Keratinocyte (primary cell): Measurements from ENCODE around the gene PDF. TPM values are rescaled to one million over a fixed set of nuclear protein-coding genes. Genes with fewer than 3 reads are reported as not detected.

Experiments used
- DNase-seq: peaks from one replicate; pipeline ENCODE4 v3.0.0-alpha.2; 2011; ENCODE audit warnings: low read depth, missing footprints, low spot score
- FAIRE-seq: peaks from 2 replicates; lab custom pipeline; 2011; peaks lifted over from hg19 to GRCh38; lab: Jason Lieb, UNC
- H2AFZ ChIP-seq: 2 replicates; pipeline ENCODE4 v1.6.0; 2012; ENCODE audit warnings: low read length, control low read depth, inconsistent platforms; ENCODE audit not compliant: control insufficient read depth
- H3K27ac ChIP-seq: 2 replicates; pipeline ENCODE4 v1.5.1; 2011; ENCODE audit warnings: low read length; ENCODE audit not compliant: control insufficient read depth, insufficient read depth
- H3K27me3 ChIP-seq: 3 replicates; pipeline ENCODE4 v1.6.0; 2011; ENCODE audit warnings: low read length; ENCODE audit not compliant: control insufficient read depth, insufficient read depth; ENCODE audit errors: extremely low read depth
- H3K36me3 ChIP-seq, 2 experiments: 2 replicates in 1 of 2; 3 replicates in 1 of 2; pipeline ENCODE4 v1.5.1; 2011; ENCODE audit warnings: low read length in 2 of 2, mild to moderate bottlenecking in 1 of 2; ENCODE audit not compliant: control insufficient read depth in 2 of 2, insufficient read depth in 2 of 2; ENCODE audit errors: extremely low read depth in 1 of 2
- H3K4me1 ChIP-seq: 3 replicates; pipeline ENCODE4 v1.5.1; 2011; ENCODE audit warnings: low read length; ENCODE audit not compliant: control insufficient read depth, insufficient read depth; ENCODE audit errors: extremely low read depth
- H3K4me2 ChIP-seq: 3 replicates; pipeline ENCODE4 v1.6.0; 2011; ENCODE audit warnings: low read depth, low read length; ENCODE audit not compliant: control insufficient read depth, insufficient read depth; ENCODE audit errors: extremely low read depth
- H3K4me3 ChIP-seq, 3 experiments: fragments of 200-600 bp in 1 of 3; sonication (generic) in 1 of 3; 2 replicates in 2 of 3; 3 replicates in 1 of 3; pipeline ENCODE4 v1.5.1; 2011 to 2016; ENCODE audit warnings: low read length in 3 of 3, mild to moderate bottlenecking in 3 of 3, control low read depth in 2 of 3, inconsistent platforms in 1 of 3, low read depth in 1 of 3, mixed read lengths in 1 of 3, mixed run types in 1 of 3, moderate library complexity in 1 of 3; ENCODE audit not compliant: control insufficient read depth in 2 of 3, insufficient read depth in 2 of 3; ENCODE audit errors: extremely low read depth in 1 of 3
- H3K79me2 ChIP-seq: 2 replicates; pipeline ENCODE4 v1.6.0; 2012; ENCODE audit warnings: low read length; ENCODE audit not compliant: control insufficient read depth, insufficient read depth
- H3K9ac ChIP-seq: 3 replicates; pipeline ENCODE4 v1.6.0; 2011; ENCODE audit warnings: low read length; ENCODE audit not compliant: control insufficient read depth, insufficient read depth; ENCODE audit errors: extremely low read depth
- H3K9me1 ChIP-seq: 3 replicates; pipeline ENCODE4 v1.6.0; 2011; ENCODE audit warnings: low read length; ENCODE audit not compliant: control insufficient read depth, insufficient read depth; ENCODE audit errors: extremely low read depth
- H3K9me3 ChIP-seq: 2 replicates; pipeline ENCODE4 v1.5.1; 2012; ENCODE audit warnings: low read depth, low read length; ENCODE audit not compliant: control insufficient read depth
- H4K20me1 ChIP-seq: 3 replicates; pipeline ENCODE4 v1.6.0; 2011; ENCODE audit warnings: low read length; ENCODE audit not compliant: control insufficient read depth, insufficient read depth; ENCODE audit errors: extremely low read depth
- EZH2 ChIP-seq: IDR thresholded peaks from one replicate; pipeline ENCODE4 v1.6.1; 2012; ENCODE audit warnings: inconsistent platforms, mild to moderate bottlenecking, low read length, moderate library complexity
- dilution Hi-C: fragments of 300-500 bp; cut with MboI; formaldehyde crosslinking; loops from one replicate; pipeline ENCODE4 v1.7.0; 2020; ENCODE audit warnings: low sequenced_read_pairs; ENCODE audit not compliant: extremely low pct_ligation_motif_present
- polyA plus RNA-seq, 5 experiments: library from polyadenylated mRNA; depleted of rRNA in 3 of 5; stranded (reverse) in 3 of 5; stranded (forward) in 1 of 5; unstranded in 1 of 5; fragments of >200 nt; gene quantifications; 1 replicate in 1 of 5; 2 replicates in 3 of 5; 3 replicates in 1 of 5; pipeline versions ENCODE4 v1.2.1 to v1.2.3, GENCODE V29; 2011 to 2012; ENCODE audit warnings: missing spikeins in 2 of 5, low read depth in 1 of 5, low replicate concordance in 1 of 5
- TF ChIP-seq, protein P1 (sequence below), 3 experiments: IDR thresholded peaks in 1 of 3; conservative IDR thresholded peaks in 1 of 3; optimal IDR thresholded peaks in 1 of 3; 2 replicates in 2 of 3; 3 replicates in 1 of 3; pipeline versions ENCODE3 to v1.5.1; 2011; ENCODE audit warnings: low read length in 3 of 3, mild to moderate bottlenecking in 3 of 3, moderate library complexity in 2 of 3, control low read depth in 1 of 3, inconsistent platforms in 1 of 3; ENCODE audit not compliant: insufficient read depth in 2 of 3; ENCODE audit errors: extremely low read depth in 1 of 3

Gene PDF
- polyA plus RNA-seq, 1 donor (not counting 4 experiments of a cell fraction or from before 2014, with no cell fraction given), result 3.0 TPM

DNA sequence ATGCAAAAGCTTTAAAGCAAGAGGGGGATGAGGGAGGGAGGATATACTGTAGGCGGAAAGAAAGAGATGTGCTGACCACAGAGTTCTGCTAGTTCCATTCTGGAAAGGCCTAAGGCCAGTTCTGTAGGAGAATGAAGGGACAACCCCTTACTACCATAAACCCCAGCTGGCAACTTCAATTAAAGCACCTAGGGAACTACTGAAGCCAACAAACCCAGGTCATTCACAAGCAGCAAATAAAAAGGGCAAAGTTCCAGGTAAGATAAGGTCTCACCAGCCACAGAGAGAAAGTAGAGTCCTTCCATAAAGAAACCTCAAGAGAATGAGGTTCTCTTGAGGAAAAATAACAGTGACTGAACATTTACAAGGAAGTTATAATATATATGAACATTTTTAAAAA lies 42.6 kb upstream of the PDF start:
- no peaks in the 10 kb centered on the region for H4K20me1 ChIP-seq
- no peak for TF ChIP-seq EZH2
- TF ChIP-seq, protein P1, sequence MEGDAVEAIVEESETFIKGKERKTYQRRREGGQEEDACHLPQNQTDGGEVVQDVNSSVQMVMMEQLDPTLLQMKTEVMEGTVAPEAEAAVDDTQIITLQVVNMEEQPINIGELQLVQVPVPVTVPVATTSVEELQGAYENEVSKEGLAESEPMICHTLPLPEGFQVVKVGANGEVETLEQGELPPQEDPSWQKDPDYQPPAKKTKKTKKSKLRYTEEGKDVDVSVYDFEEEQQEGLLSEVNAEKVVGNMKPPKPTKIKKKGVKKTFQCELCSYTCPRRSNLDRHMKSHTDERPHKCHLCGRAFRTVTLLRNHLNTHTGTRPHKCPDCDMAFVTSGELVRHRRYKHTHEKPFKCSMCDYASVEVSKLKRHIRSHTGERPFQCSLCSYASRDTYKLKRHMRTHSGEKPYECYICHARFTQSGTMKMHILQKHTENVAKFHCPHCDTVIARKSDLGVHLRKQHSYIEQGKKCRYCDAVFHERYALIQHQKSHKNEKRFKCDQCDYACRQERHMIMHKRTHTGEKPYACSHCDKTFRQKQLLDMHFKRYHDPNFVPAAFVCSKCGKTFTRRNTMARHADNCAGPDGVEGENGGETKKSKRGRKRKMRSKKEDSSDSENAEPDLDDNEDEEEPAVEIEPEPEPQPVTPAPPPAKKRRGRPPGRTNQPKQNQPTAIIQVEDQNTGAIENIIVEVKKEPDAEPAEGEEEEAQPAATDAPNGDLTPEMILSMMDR (optimal IDR thresholded peaks at IDR 0.05 in 1 of 3, IDR thresholded peaks at IDR 0.05 in 1 of 3, conservative IDR thresholded peaks at IDR 0.05 in 1 of 3; ENCODE audit: extremely low read depth in 1 of 3, insufficient read depth in 2 of 3, low read length in 3 of 3), result no peak
- no peaks in the 10 kb centered on the region for H3K9me3 ChIP-seq
- H3K4me2 ChIP-seq, result no peak overlapping the region
- FAIRE-seq, result no peak
- no peak overlapping the region for H2AFZ ChIP-seq
- no peak overlapping the region for H3K27ac ChIP-seq
- no peaks in the 10 kb centered on the region for H3K27me3 ChIP-seq
- no peaks in the 10 kb centered on the region for H3K4me1 ChIP-seq
- DNase-seq, result no peak
- no peaks in the 10 kb centered on the region for H3K79me2 ChIP-seq
- H3K9ac ChIP-seq, result no peak overlapping the region
- dilution Hi-C loops, result no loop called here
- H3K9me1 ChIP-seq, result no peaks in the 10 kb centered on the region
- H3K4me3 ChIP-seq, result no peak overlapping the region
- peaks cover 19 to 23% of the 10 kb centered on the region in 2 experiments for H3K36me3 ChIP-seq

GRCh38 chr16:69371564-69371963 lies 41.2 kb upstream of the PDF start:
- H2AFZ ChIP-seq, result no peak overlapping the region
- H3K4me3 ChIP-seq, result no peak overlapping the region
- dilution Hi-C loops, result no loop called here
- no peaks in the 10 kb centered on the region for H3K27me3 ChIP-seq
- FAIRE-seq, result no peak
- H3K27ac ChIP-seq, result no peak overlapping the region
- no peaks in the 10 kb centered on the region for H3K9me1 ChIP-seq
- H4K20me1 ChIP-seq, result no peaks in the 10 kb centered on the region
- no peaks in the 10 kb centered on the region for H3K4me1 ChIP-seq
- no peak for TF ChIP-seq EZH2
- TF ChIP-seq, protein P1 (optimal IDR thresholded peaks at IDR 0.05 in 1 of 3, IDR thresholded peaks at IDR 0.05 in 1 of 3, conservative IDR thresholded peaks at IDR 0.05 in 1 of 3; ENCODE audit: extremely low read depth in 1 of 3, insufficient read depth in 2 of 3, low read length in 3 of 3), result no peak
- H3K4me2 ChIP-seq, result no peak overlapping the region
- H3K36me3 ChIP-seq, result peaks cover 25 to 32% of the 10 kb centered on the region in 2 experiments
- H3K79me2 ChIP-seq, result no peaks in the 10 kb centered on the region
- no peaks in the 10 kb centered on the region for H3K9me3 ChIP-seq
- no peak for DNase-seq
- H3K9ac ChIP-seq, result no peak overlapping the region
